OCI-LY1 (cell line): Measurements from ENCODE around the gene MED14.

ENCODE experiments used
- H2AFZ ChIP-seq: fragments of 200-600 bp; sonication (generic), shearing (Covaris generic); 2 replicates; pipeline ENCODE4 v1.6.0; 2014; ENCODE audit warnings: antibody characterized with exemption, mild to moderate bottlenecking, low read length
- H3F3A ChIP-seq: fragments of 200-600 bp; sonication (generic), shearing (Covaris generic); 2 replicates; pipeline ENCODE4 v1.6.0; 2014; ENCODE audit warnings: mild to moderate bottlenecking, antibody characterized with exemption, low read length, moderate library complexity; ENCODE audit not compliant: insufficient read depth
- H3K27ac ChIP-seq: fragments of 200-600 bp; sonication (generic); 2 replicates; pipeline ENCODE4 v1.5.1; 2014; ENCODE audit warnings: low read length, mixed run types, mild to moderate bottlenecking, low read depth; ENCODE audit not compliant: poor library complexity, severe bottlenecking
- H3K27me3 ChIP-seq: fragments of 200-600 bp; sonication (generic); 2 replicates; pipeline ENCODE4 v1.6.0; 2014; ENCODE audit warnings: antibody characterized with exemption, mild to moderate bottlenecking, low read length, moderate library complexity; ENCODE audit not compliant: insufficient read depth
- H3K36me3 ChIP-seq: fragments of 200-600 bp; sonication (generic); 2 replicates; pipeline ENCODE4 v1.6.1; 2014; ENCODE audit warnings: mild to moderate bottlenecking, antibody characterized with exemption, low read length, moderate library complexity, mixed read lengths; ENCODE audit not compliant: insufficient read depth
- H3K4me1 ChIP-seq: fragments of 200-600 bp; sonication (generic); 2 replicates; pipeline ENCODE4 v1.5.1; 2014; ENCODE audit warnings: mild to moderate bottlenecking, low read length, moderate library complexity; ENCODE audit not compliant: insufficient read depth, severe bottlenecking
- H3K4me2 ChIP-seq: fragments of 200-600 bp; sonication (generic), shearing (Covaris generic); 2 replicates; pipeline ENCODE4 v1.6.1; 2014; ENCODE audit warnings: low read length
- H3K4me3 ChIP-seq: fragments of 200-600 bp; sonication (generic); 2 replicates; pipeline ENCODE4 v1.5.1; 2014; ENCODE audit warnings: low read length, low read depth, mild to moderate bottlenecking, mixed read lengths; ENCODE audit not compliant: poor library complexity, severe bottlenecking
- H3K79me2 ChIP-seq: fragments of 200-600 bp; shearing (Covaris generic); 2 replicates; pipeline ENCODE4 v1.6.1; 2016; ENCODE audit warnings: mixed run types, low read length, mixed read lengths; ENCODE audit not compliant: insufficient read depth
- H3K9ac ChIP-seq: fragments of 200-600 bp; sonication (generic), shearing (Covaris generic); 2 replicates; pipeline ENCODE4 v1.6.1; 2014; ENCODE audit warnings: mild to moderate bottlenecking, low read length, mixed read lengths
- H3K9me2 ChIP-seq: fragments of 200-600 bp; sonication (generic), shearing (Covaris generic); 2 replicates; pipeline ENCODE4 v1.6.1; 2014; ENCODE audit warnings: low read depth, mild to moderate bottlenecking, low read length, mixed read lengths
- H3K9me3 ChIP-seq: fragments of 200-600 bp; shearing (Covaris generic); 2 replicates; pipeline ENCODE4 v1.6.1; 2014; ENCODE audit warnings: low read length, mixed read lengths
- H4K20me1 ChIP-seq: fragments of 200-600 bp; sonication (generic), shearing (Covaris generic); 2 replicates; pipeline ENCODE4 v1.6.0; 2016; ENCODE audit warnings: mild to moderate bottlenecking, low read length; ENCODE audit not compliant: insufficient read depth
- EZH2 ChIP-seq: fragments of 200-600 bp; sonication (generic), shearing (Covaris generic); IDR thresholded peaks from 2 replicates; pipeline ENCODE4 v1.8.0; 2017; ENCODE audit warnings: borderline replicate concordance, mixed run types, mild to moderate bottlenecking, antibody characterized with exemption, low read length, moderate library complexity, mixed read lengths
- TF ChIP-seq, protein P1 (sequence below): fragments of 200-600 bp; sonication (generic), shearing (Covaris generic); IDR thresholded peaks from 2 replicates; pipeline ENCODE4 v1.5.1; 2017; ENCODE audit warnings: mild to moderate bottlenecking, antibody characterized with exemption, low read length, moderate library complexity, mixed read lengths

MED14 gene

DNA sequence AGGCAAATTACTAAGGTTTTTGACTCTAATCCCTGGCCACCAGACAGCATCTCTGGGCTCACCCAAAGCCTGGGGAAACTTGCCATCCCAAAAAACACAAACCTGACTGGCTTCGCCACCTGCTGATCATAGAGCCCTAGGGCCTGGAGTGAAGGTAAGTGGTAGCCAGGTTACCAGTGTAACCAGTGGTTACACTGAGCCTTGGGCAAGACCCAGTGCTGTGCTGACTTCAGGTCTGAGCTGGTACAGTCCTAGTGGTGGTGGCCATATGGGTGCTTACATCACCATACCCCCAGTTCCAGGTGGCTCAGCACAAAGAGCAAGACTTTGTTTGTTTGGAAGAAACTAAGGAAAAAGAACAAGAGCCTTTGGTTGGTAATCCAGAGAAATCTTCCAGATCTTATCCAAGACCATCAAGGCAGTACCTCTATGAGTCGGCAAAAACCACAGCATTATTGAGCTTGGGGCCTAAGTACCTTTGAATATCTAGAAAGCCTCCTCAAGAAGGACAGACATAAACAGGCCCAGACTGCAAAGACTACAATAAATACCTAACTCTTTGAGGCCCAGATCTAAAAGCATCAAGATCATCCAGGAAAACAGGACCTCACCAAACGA is 13.7 kb downstream of the MED14 start:
- no peak overlapping the region for H3K9ac ChIP-seq
- H3F3A ChIP-seq = no peaks in the 10 kb centered on the region
- no peaks in the 10 kb centered on the region for H3K9me3 ChIP-seq
- H2AFZ ChIP-seq = no peak overlapping the region
- TF ChIP-seq, protein P1, sequence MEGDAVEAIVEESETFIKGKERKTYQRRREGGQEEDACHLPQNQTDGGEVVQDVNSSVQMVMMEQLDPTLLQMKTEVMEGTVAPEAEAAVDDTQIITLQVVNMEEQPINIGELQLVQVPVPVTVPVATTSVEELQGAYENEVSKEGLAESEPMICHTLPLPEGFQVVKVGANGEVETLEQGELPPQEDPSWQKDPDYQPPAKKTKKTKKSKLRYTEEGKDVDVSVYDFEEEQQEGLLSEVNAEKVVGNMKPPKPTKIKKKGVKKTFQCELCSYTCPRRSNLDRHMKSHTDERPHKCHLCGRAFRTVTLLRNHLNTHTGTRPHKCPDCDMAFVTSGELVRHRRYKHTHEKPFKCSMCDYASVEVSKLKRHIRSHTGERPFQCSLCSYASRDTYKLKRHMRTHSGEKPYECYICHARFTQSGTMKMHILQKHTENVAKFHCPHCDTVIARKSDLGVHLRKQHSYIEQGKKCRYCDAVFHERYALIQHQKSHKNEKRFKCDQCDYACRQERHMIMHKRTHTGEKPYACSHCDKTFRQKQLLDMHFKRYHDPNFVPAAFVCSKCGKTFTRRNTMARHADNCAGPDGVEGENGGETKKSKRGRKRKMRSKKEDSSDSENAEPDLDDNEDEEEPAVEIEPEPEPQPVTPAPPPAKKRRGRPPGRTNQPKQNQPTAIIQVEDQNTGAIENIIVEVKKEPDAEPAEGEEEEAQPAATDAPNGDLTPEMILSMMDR = no peak
- TF ChIP-seq EZH2 = no peak
- H3K27me3 ChIP-seq = no peaks in the 10 kb centered on the region
- peaks cover 68% of the 10 kb centered on the region for H3K36me3 ChIP-seq
- no peaks in the 10 kb centered on the region for H4K20me1 ChIP-seq
- no peaks in the 10 kb centered on the region for H3K4me1 ChIP-seq
- H3K27ac ChIP-seq = no peak overlapping the region
- H3K4me2 ChIP-seq = no peak overlapping the region
- H3K4me3 ChIP-seq = no peak overlapping the region
- peaks cover 31% of the 10 kb centered on the region for H3K79me2 ChIP-seq
- no peaks in the 10 kb centered on the region for H3K9me2 ChIP-seq

DNA sequence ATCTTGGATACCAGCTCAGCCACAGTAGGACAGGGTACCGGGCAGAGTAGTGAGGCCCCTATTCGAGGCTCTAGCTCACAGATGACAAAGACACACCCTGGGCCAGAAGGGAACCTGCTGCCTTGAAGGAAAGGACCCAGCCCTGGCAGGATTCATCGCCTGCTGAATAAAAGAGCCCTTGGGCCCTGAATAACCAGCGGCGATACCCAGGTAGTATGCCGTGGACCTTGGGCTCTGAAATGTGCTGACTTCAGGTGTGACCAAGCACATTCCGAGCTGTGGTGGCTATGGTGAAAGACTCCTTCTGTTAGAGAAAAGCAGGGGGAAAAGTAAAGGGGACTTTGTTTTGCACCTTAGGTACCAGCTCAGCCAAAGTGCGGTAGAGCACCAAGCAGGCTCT is 14.6 kb downstream of the MED14 start:
- no peaks in the 10 kb centered on the region for H3K4me1 ChIP-seq
- no peak overlapping the region for H3K4me2 ChIP-seq
- H2AFZ ChIP-seq = no peak overlapping the region
- H3F3A ChIP-seq = no peaks in the 10 kb centered on the region
- TF ChIP-seq, protein P1 = no peak
- no peak for TF ChIP-seq EZH2
- H3K27me3 ChIP-seq = no peaks in the 10 kb centered on the region
- H3K4me3 ChIP-seq = no peak overlapping the region
- peaks cover 32% of the 10 kb centered on the region for H3K79me2 ChIP-seq
- no peak overlapping the region for H3K27ac ChIP-seq
- H3K36me3 ChIP-seq = peaks cover 60% of the 10 kb centered on the region
- no peaks in the 10 kb centered on the region for H4K20me1 ChIP-seq
- H3K9me3 ChIP-seq = no peaks in the 10 kb centered on the region
- H3K9me2 ChIP-seq = no peaks in the 10 kb centered on the region
- no peak overlapping the region for H3K9ac ChIP-seq

DNA sequence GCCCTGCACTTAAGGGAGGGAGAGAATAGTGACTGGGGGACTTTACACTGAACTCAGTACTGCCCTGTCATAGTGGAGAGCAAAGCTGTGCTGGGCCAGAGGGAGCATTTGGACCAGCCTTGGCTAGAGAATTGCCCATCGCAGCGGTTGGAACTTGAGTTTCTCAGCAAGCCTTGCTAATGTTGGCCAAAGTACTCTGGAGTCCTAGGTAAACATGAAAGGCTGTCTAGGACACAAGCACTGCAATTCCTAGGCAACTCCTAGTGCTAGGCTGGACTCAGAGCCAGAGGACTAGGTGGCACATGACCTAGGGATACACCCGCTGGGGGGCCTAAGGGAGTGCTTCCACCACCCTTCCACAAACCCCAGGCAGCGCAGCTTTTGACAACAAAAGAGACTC is 15.0 kb downstream of the MED14 start:
- Histone ChIP-seq H3K79me2 (peaks cover 32% of the 10 kb centered on the region), H3K4me1 (no peaks in the 10 kb centered on the region), H3K4me2 (no peak overlapping the region), H3K27ac (no peak overlapping the region), H3F3A (no peaks in the 10 kb centered on the region), H3K9me3 (no peaks in the 10 kb centered on the region), H3K4me3 (no peak overlapping the region), H3K36me3 (peaks cover 55% of the 10 kb centered on the region), H3K9ac (no peak overlapping the region), H4K20me1 (no peaks in the 10 kb centered on the region), H3K9me2 (no peaks in the 10 kb centered on the region), H2AFZ (no peak overlapping the region), H3K27me3 (no peaks in the 10 kb centered on the region)
- TF ChIP-seq EZH2 = no peak
- TF ChIP-seq, protein P1 = no peak
